Measurements from ENCODE around the gene SEMA3D.

DNA sequence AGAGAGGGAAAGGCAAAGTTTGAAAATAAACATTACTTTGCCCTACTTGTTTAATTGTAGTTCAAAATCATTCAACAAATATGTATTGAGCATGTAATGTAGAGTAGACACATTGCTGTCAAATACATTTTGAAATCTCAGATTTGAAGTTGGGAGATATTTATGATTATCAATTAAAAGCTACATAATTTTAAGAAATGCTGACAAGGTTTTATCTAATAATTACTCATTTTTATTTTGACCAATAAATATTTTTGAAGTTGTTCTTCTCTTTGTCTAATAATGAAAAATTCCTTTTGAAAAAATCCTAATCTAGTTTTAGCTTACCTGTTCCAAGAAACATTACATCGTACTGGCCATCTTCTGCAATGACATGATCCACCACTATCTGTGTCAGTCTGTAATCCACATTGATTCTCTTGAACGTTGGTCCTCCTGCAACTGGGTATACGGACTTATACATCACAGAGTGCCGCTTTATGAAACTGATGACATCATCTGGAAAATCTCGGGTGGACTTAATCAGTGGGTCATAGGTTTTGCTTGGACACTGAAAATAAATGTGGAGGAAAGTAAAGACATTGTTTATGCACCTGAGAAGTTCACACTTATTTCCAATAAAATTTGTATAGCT, 164.7 kb downstream of the SEMA3D start:
- TF ChIP-seq EZH2 (IDR thresholded peaks at IDR 0.05; ENCODE audit: insufficient read depth, low read length), result no peak
- TF ChIP-seq, protein P1, sequence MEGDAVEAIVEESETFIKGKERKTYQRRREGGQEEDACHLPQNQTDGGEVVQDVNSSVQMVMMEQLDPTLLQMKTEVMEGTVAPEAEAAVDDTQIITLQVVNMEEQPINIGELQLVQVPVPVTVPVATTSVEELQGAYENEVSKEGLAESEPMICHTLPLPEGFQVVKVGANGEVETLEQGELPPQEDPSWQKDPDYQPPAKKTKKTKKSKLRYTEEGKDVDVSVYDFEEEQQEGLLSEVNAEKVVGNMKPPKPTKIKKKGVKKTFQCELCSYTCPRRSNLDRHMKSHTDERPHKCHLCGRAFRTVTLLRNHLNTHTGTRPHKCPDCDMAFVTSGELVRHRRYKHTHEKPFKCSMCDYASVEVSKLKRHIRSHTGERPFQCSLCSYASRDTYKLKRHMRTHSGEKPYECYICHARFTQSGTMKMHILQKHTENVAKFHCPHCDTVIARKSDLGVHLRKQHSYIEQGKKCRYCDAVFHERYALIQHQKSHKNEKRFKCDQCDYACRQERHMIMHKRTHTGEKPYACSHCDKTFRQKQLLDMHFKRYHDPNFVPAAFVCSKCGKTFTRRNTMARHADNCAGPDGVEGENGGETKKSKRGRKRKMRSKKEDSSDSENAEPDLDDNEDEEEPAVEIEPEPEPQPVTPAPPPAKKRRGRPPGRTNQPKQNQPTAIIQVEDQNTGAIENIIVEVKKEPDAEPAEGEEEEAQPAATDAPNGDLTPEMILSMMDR (IDR thresholded peaks at IDR 0.05; ENCODE audit: insufficient read depth, low read depth, low read length), result no peak
